Sciatic nerve (tissue), 2 donors: ENCODE data around the gene ASB18. TPM values are rescaled to one million over a fixed set of nuclear protein-coding genes. Genes with fewer than 3 reads are reported as not detected.

Experiments used
- ATAC-seq: fragments of 200-7000 bp; cut with Tn5 transposase; one replicate; pipeline ENCODE4 v1.9.1; 2020; ENCODE audit warnings: mild to moderate bottlenecking, moderate library complexity
- DNase-seq: peaks from one replicate; pipeline ENCODE4 v3.0.0-alpha.2; 2020; ENCODE audit warnings: low spot score
- intact Hi-C: fragments of 100-400 bp; cut with DNase I; formaldehyde crosslinking; loops from one replicate; pipeline ENCODE4 v1.14.2; 2022
- total RNA-seq: library from RNA; stranded (reverse); fragmentation: NEBNext Ultra II Directional; extraction: Animal tissue kit (Norgen Biotek cat#: 25700); gene quantifications from one replicate; pipeline ENCODE4 v1.2.1, GENCODE V29; 2021
- donor health status: DM: no; HTN: no; CAD: no.
- donor health status: DM: no; HTN: no; CAD: no.

Gene ASB18
- total RNA-seq, 1 donor from 2014 or later = not detected

- DNase-seq (peak; percentile 75), ATAC-seq (peak; percentile 42)
- intact Hi-C loops = no loop called here
Measured at GRCh38 chr2:236180831-236181453, 83.3 kb downstream of the ASB18 start.

GRCh38 chr2:236180076-236180816 is 84.0 kb downstream of the ASB18 start:
- ATAC-seq (no peak), DNase-seq (no peak)
- intact Hi-C loops = no loop called here

- DNase-seq (peak; percentile 49), ATAC-seq (no peak)
- intact Hi-C loops = no loop called here
Measured at GRCh38 chr2:236179236-236180075, 84.8 kb downstream of the ASB18 start.

- intact Hi-C loops = no loop called here
- ATAC-seq (no peak), DNase-seq (no peak)
Measured at GRCh38 chr2:236178890-236179235, 85.3 kb downstream of the ASB18 start.

GRCh38 chr2:236177967-236178889 is 86.0 kb downstream of the ASB18 start:
- intact Hi-C loops = no loop called here
- peak; percentile 60 for DNase-seq
- peak; percentile 72 for ATAC-seq

GRCh38 chr2:236177604-236177966 is 86.6 kb downstream of the ASB18 start:
- ATAC-seq = peak; percentile 55
- intact Hi-C loops = no loop called here
- no peak for DNase-seq

GRCh38 chr2:236176951-236177350 is 87.3 kb downstream of the ASB18 start:
- ATAC-seq (no peak), DNase-seq (no peak)
- intact Hi-C loops = no loop called here

GRCh38 chr2:236176417-236176816 is 87.8 kb downstream of the ASB18 start:
- ATAC-seq = no peak
- intact Hi-C loops = no loop called here
- DNase-seq = no peak

GRCh38 chr2:236175548-236176150 is 88.6 kb downstream of the ASB18 start:
- ATAC-seq (no peak), DNase-seq (no peak)
- intact Hi-C loops = no loop called here

GRCh38 chr2:236173729-236174607 is 90.2 kb downstream of the ASB18 start:
- no peak for DNase-seq
- no peak for ATAC-seq
- intact Hi-C loops = no loop called here

GRCh38 chr2:236173036-236173728 is 91.0 kb downstream of the ASB18 start:
- no peak for DNase-seq
- ATAC-seq = no peak
- intact Hi-C loops = no loop called here

GRCh38 chr2:236172255-236173035 is 91.8 kb downstream of the ASB18 start:
- DNase-seq = no peak
- ATAC-seq = no peak
- intact Hi-C loops = no loop called here

GRCh38 chr2:236171680-236172254 is 92.4 kb downstream of the ASB18 start:
- no peak for DNase-seq
- intact Hi-C loops = no loop called here
- ATAC-seq = no peak

GRCh38 chr2:236171181-236171679 is 93.0 kb downstream of the ASB18 start:
- intact Hi-C loops = no loop called here
- no peak for ATAC-seq
- no peak for DNase-seq

- intact Hi-C loops = no loop called here
- ATAC-seq = no peak
- DNase-seq = no peak
Measured at GRCh38 chr2:236170590-236171165, 93.5 kb downstream of the ASB18 start.
